Lower lobe of right lung (tissue), 2 donors: ENCODE measurements around the gene NR1D2. TPM values are rescaled to one million over a fixed set of nuclear protein-coding genes. Genes with fewer than 3 reads are reported as not detected.

ENCODE experiments used
- ATAC-seq, 2 donors: fragments of 200-7000 bp; cut with Tn5 transposase; one replicate each; pipeline ENCODE4 v1.9.1; 2020 to 2022; ENCODE audit warnings: mild to moderate bottlenecking in 2 of 2, moderate library complexity in 2 of 2
- DNase-seq: peaks from one replicate; pipeline ENCODE4 v3.0.0-alpha.2; 2020
- H3K27ac ChIP-seq: fragments of 200-600 bp; one replicate; pipeline ENCODE4 v1.8.0; 2022
- H3K27me3 ChIP-seq: fragments of 200-600 bp; one replicate; pipeline ENCODE4 v1.8.0; 2022; ENCODE audit warnings: low read depth
- H3K36me3 ChIP-seq: fragments of 200-600 bp; one replicate; pipeline ENCODE4 v1.8.0; 2022; ENCODE audit warnings: mild to moderate bottlenecking
- H3K4me1 ChIP-seq: fragments of 200-600 bp; one replicate; pipeline ENCODE4 v1.8.0; 2022
- H3K4me3 ChIP-seq: fragments of 200-600 bp; one replicate; pipeline ENCODE4 v1.8.0; 2022; ENCODE audit warnings: mild to moderate bottlenecking
- H3K9me3 ChIP-seq: fragments of 200-600 bp; one replicate; pipeline ENCODE4 v1.8.0; 2022
- CTCF ChIP-seq: fragments of 200-600 bp; IDR thresholded peaks from one replicate; pipeline ENCODE4 v1.8.0; 2022; ENCODE audit warnings: antibody characterized with exemption, mild to moderate bottlenecking
- intact Hi-C: fragments of 100-400 bp; cut with DNase I; formaldehyde crosslinking; loops from one replicate; pipeline ENCODE4 v1.11.0; 2022
- total RNA-seq: library from RNA; stranded (reverse); fragmentation: NEBNext Ultra II Directional; extraction: Animal tissue kit (Norgen Biotek cat#: 25700); gene quantifications from one replicate; pipeline ENCODE4 v1.2.1, GENCODE V29; 2021
- donor health status: DM: no; HTN: yes; CAD: no; lungs with severe emphysema.

The NR1D2 gene
- total RNA-seq, 1 donor from 2014 or later: 53.7 TPM

GRCh38 chr3:23981136-23981535, 36.0 kb downstream of the NR1D2 start:
- peaks cover 3% of the 10 kb centered on the region for H3K4me1 ChIP-seq
- DNase-seq (no peak), ATAC-seq (no peak)
- H3K4me3 ChIP-seq: no peak overlapping the region
- H3K36me3 ChIP-seq: peaks cover 27% of the 10 kb centered on the region
- H3K27me3 ChIP-seq: no peaks in the 10 kb centered on the region
- no peak for TF ChIP-seq CTCF
- no peak overlapping the region for H3K27ac ChIP-seq
- intact Hi-C loops: no loop called here
- H3K9me3 ChIP-seq: no peaks in the 10 kb centered on the region

- intact Hi-C loops: no loop called here
- H3K9me3 ChIP-seq: no peaks in the 10 kb centered on the region
- H3K36me3 ChIP-seq: peaks cover 20% of the 10 kb centered on the region
- ATAC-seq: peak; percentile 19
- no peak for DNase-seq
- H3K27ac ChIP-seq: no peak overlapping the region
- H3K27me3 ChIP-seq: no peaks in the 10 kb centered on the region
- TF ChIP-seq CTCF: no peak
- H3K4me3 ChIP-seq: no peak overlapping the region
- peaks cover 3% of the 10 kb centered on the region for H3K4me1 ChIP-seq
Observed at GRCh38 chr3:23981955-23982354, 36.9 kb downstream of the NR1D2 start.

- H3K27ac ChIP-seq: no peak overlapping the region
- no peaks in the 10 kb centered on the region for H3K9me3 ChIP-seq
- no peaks in the 10 kb centered on the region for H3K27me3 ChIP-seq
- no peaks in the 10 kb centered on the region for H3K36me3 ChIP-seq
- no peak for TF ChIP-seq CTCF
- ATAC-seq: no peak
- H3K4me3 ChIP-seq: no peak overlapping the region
- no peak for DNase-seq
- intact Hi-C loops: no loop called here
- no peaks in the 10 kb centered on the region for H3K4me1 ChIP-seq
Observed at GRCh38 chr3:23984934-23985333, 39.8 kb downstream of the NR1D2 start.

- no peak for ATAC-seq
- TF ChIP-seq CTCF: no peak
Observed at GRCh38 chr3:23985747-23986544, 40.9 kb downstream of the NR1D2 start.

GRCh38 chr3:23987356-23987755, 42.3 kb downstream of the NR1D2 start:
- ATAC-seq: peak in 1 of 2 donors; percentile 44
- Histone ChIP-seq H3K4me3 (no peak overlapping the region), H3K27ac (no peak overlapping the region), H3K9me3 (no peaks in the 10 kb centered on the region), H3K4me1 (peaks cover 8% of the 10 kb centered on the region), H3K36me3 (no peaks in the 10 kb centered on the region), H3K27me3 (no peaks in the 10 kb centered on the region)
- TF ChIP-seq CTCF: no peak
- intact Hi-C loops: no loop called here
- no peak for DNase-seq

More at GRCh38 chr3:23985747-23986544, 40.9 kb downstream of the NR1D2 start:
- no peak for DNase-seq
- Histone ChIP-seq H3K4me3 (no peak overlapping the region), H3K9me3 (no peaks in the 10 kb centered on the region), H3K4me1 (no peaks in the 10 kb centered on the region), H3K27ac (no peak overlapping the region), H3K36me3 (no peaks in the 10 kb centered on the region), H3K27me3 (no peaks in the 10 kb centered on the region)
- intact Hi-C loops: no loop called here
